ENCODE results near the gene CHCHD10.
"Not testable (repeated sequence)": the region's sequence is repeated elsewhere in the genome, so short reads cannot be mapped to it uniquely, and the experiment has no call there.

The CHCHD10 gene

GRCh38 chr22:23743303-23743705, 24.5 kb downstream of the CHCHD10 start:
- TF ChIP-seq, protein P1, sequence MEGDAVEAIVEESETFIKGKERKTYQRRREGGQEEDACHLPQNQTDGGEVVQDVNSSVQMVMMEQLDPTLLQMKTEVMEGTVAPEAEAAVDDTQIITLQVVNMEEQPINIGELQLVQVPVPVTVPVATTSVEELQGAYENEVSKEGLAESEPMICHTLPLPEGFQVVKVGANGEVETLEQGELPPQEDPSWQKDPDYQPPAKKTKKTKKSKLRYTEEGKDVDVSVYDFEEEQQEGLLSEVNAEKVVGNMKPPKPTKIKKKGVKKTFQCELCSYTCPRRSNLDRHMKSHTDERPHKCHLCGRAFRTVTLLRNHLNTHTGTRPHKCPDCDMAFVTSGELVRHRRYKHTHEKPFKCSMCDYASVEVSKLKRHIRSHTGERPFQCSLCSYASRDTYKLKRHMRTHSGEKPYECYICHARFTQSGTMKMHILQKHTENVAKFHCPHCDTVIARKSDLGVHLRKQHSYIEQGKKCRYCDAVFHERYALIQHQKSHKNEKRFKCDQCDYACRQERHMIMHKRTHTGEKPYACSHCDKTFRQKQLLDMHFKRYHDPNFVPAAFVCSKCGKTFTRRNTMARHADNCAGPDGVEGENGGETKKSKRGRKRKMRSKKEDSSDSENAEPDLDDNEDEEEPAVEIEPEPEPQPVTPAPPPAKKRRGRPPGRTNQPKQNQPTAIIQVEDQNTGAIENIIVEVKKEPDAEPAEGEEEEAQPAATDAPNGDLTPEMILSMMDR (IDR thresholded peaks at IDR 0.05; ENCODE audit: borderline replicate concordance, control extremely low read depth, extremely low read depth, insufficient read depth, missing control alignments), result no peak
- in situ Hi-C loops (cut with MboI; ENCODE audit: low sequenced_read_pairs, unreplicated experiment), result no loop called here
- no peak for DNase-seq (ENCODE audit: low spot score)

GRCh38 chr22:23742505-23743264, 25.1 kb downstream of the CHCHD10 start:
- no peak for DNase-seq (ENCODE audit: low spot score)
- TF ChIP-seq, protein P1 (IDR thresholded peaks at IDR 0.05; ENCODE audit: borderline replicate concordance, control extremely low read depth, extremely low read depth, insufficient read depth, missing control alignments), result no peak
- in situ Hi-C loops (cut with MboI; ENCODE audit: low sequenced_read_pairs, unreplicated experiment), result no loop called here

GRCh38 chr22:23737696-23738095, 30.1 kb downstream of the CHCHD10 start:
- no peak for DNase-seq (ENCODE audit: low spot score)
- TF ChIP-seq, protein P1 (IDR thresholded peaks at IDR 0.05; ENCODE audit: borderline replicate concordance, control extremely low read depth, extremely low read depth, insufficient read depth, missing control alignments), result no peak
- in situ Hi-C loops (cut with MboI; ENCODE audit: low sequenced_read_pairs, unreplicated experiment), result no loop called here

GRCh38 chr22:23728108-23728507, 39.7 kb downstream of the CHCHD10 start:
- DNase-seq (ENCODE audit: low spot score); in situ Hi-C loops (cut with MboI; ENCODE audit: low sequenced_read_pairs, unreplicated experiment): not testable (repeated sequence)

GRCh38 chr22:23722724-23723123, 45.0 kb downstream of the CHCHD10 start:
- in situ Hi-C loops (cut with MboI; ENCODE audit: low sequenced_read_pairs, unreplicated experiment), result no loop called here
- DNase-seq (ENCODE audit: low spot score), result no peak

DNA sequence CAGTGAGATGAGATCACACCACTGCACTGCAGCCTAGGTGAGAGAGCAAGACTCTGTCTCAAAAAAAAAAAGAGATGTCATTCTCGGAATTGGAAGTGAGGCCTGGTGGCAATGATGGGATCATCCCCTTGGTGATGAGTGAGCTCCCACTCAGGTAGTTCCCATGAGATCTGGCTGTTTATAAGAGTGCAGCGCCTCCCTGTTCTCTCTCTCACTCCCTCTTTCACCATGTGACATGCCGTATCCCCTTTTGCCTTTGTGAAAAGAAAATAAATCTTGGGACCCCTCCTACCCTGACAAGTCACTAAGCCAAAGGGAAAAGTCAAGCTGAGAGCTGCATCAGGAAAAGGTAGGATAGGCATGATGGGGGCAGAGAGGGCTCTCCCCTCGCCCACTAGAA, 45.6 kb downstream of the CHCHD10 start:
- TF ChIP-seq, protein P1 (IDR thresholded peaks at IDR 0.05; ENCODE audit: borderline replicate concordance, control extremely low read depth, extremely low read depth, insufficient read depth, missing control alignments), result no peak
- in situ Hi-C loops (cut with MboI; ENCODE audit: low sequenced_read_pairs, unreplicated experiment), result no loop called here
- no peak for DNase-seq (ENCODE audit: low spot score)

More at GRCh38 chr22:23722724-23723123, 45.0 kb downstream of the CHCHD10 start:
- TF ChIP-seq, protein P1 (IDR thresholded peaks at IDR 0.05; ENCODE audit: borderline replicate concordance, control extremely low read depth, extremely low read depth, insufficient read depth, missing control alignments), result no peak

- TF ChIP-seq, protein P1 (IDR thresholded peaks at IDR 0.05; ENCODE audit: borderline replicate concordance, control extremely low read depth, extremely low read depth, insufficient read depth, missing control alignments), result no peak
- in situ Hi-C loops (cut with MboI; ENCODE audit: low sequenced_read_pairs, unreplicated experiment), result no loop called here
- DNase-seq (ENCODE audit: low spot score), result no peak
Measured at GRCh38 chr22:23720855-23721254, 46.9 kb downstream of the CHCHD10 start.

Data from GM13976 (cell line).